HepG2 (cell line): ENCODE results near the gene RASA3. TPM values are rescaled to one million over a fixed set of nuclear protein-coding genes. Genes with fewer than 3 reads are reported as not detected.

Experiments
- ATAC-seq: fragments of 200-7000 bp; cut with Tn5 transposase; 3 replicates; pipeline ENCODE4 v1.9.1; 2020; ENCODE audit warnings: mild to moderate bottlenecking, moderate library complexity
- BruUV-seq: library from RNA; stranded (reverse); fragments of 400-500 nt; replicated peaks from 2 replicates; lab custom pipeline; 2021; lab: Mats Ljungman, UMichigan
- CTCF ChIA-PET: fragments of 300-600 bp; formaldehyde crosslinking; extraction: SDS; loops from one replicate; lab custom pipeline; 2021; ENCODE audit warnings: low total read pairs, inconsistent platforms, low intra/inter-chr PET ratio; lab: Yijun Ruan, JAX
- POLR2A ChIA-PET: fragments of 350-600 bp; sonication (Branson Sonifier 250); formaldehyde crosslinking; loops from one replicate; lab custom pipeline; 2020; ENCODE audit warnings: antibody characterized with exemption, inconsistent platforms; lab: Yijun Ruan, JAX
- DNase-seq: peaks from one replicate; pipeline ENCODE4 v3.0.0-alpha.2; 2015; ENCODE audit warnings: low spot score
- FAIRE-seq: peaks from 3 replicates; lab custom pipeline; 2011; peaks lifted over from hg19 to GRCh38; lab: Jason Lieb, UNC
- H2AFZ ChIP-seq: one replicate; pipeline ENCODE4 v1.6.1; 2011; ENCODE audit warnings: low read length, inconsistent platforms
- H3K27ac ChIP-seq: fragments of 300-600 bp; 3 replicates; pipeline ENCODE4 v1.8.0; 2011; ENCODE audit warnings: mixed run types, mild to moderate bottlenecking, mixed read lengths, low read length, inconsistent platforms; ENCODE audit not compliant: insufficient read depth; ENCODE audit errors: extremely low read length
- H3K27me3 ChIP-seq, 2 experiments: fragments of 200-600 bp in 1 of 2; 2 replicates in 1 of 2; 3 replicates in 1 of 2; pipeline versions ENCODE4 v1.6.0 to v1.8.0; 2011; ENCODE audit warnings: low read length in 2 of 2, mild to moderate bottlenecking in 2 of 2, moderate library complexity in 2 of 2, inconsistent platforms in 1 of 2; ENCODE audit not compliant: insufficient read depth in 2 of 2, control insufficient read depth in 1 of 2
- H3K36me3 ChIP-seq, 2 experiments: fragments of 200-600 bp in 1 of 2; replicated peaks in 1 of 2; 2 replicates in 1 of 2; 3 replicates in 1 of 2; pipeline versions ENCODE4 v1.5.1 to v1.8.0; 2011; ENCODE audit warnings: low read length in 2 of 2, inconsistent platforms in 1 of 2; ENCODE audit not compliant: insufficient read depth in 2 of 2, control insufficient read depth in 1 of 2
- H3K4me1 ChIP-seq: 2 replicates; pipeline ENCODE4 v1.5.1; 2012; ENCODE audit warnings: low read length, inconsistent platforms; ENCODE audit not compliant: insufficient read depth
- H3K4me2 ChIP-seq: 2 replicates; pipeline ENCODE4 v1.6.0; 2011; ENCODE audit warnings: low read depth, low read length, inconsistent platforms
- H3K4me3 ChIP-seq, 3 experiments: fragments of 200-600 bp in 1 of 3; sonication (generic), shearing (Covaris generic) in 1 of 3; replicated peaks in 1 of 3; 2 replicates each; pipeline ENCODE4 v1.5.1; 2011 to 2016; ENCODE audit warnings: low read length in 3 of 3, inconsistent platforms in 2 of 3, low read depth in 2 of 3, mild to moderate bottlenecking in 2 of 3, control low read depth in 1 of 3, mixed read lengths in 1 of 3; ENCODE audit not compliant: insufficient read depth in 1 of 3
- H3K79me2 ChIP-seq: one replicate; pipeline ENCODE4 v1.6.1; 2011; ENCODE audit warnings: low read length, inconsistent platforms; ENCODE audit not compliant: insufficient read depth
- H3K9ac ChIP-seq: 2 replicates; pipeline ENCODE4 v1.6.0; 2011; ENCODE audit warnings: mild to moderate bottlenecking, low read depth, low read length, inconsistent platforms; ENCODE audit not compliant: insufficient read depth
- H3K9me3 ChIP-seq: 2 replicates; pipeline ENCODE4 v1.5.1; 2012; ENCODE audit warnings: mild to moderate bottlenecking, low read length
- H4K20me1 ChIP-seq: 2 replicates; pipeline ENCODE4 v1.6.0; 2011; ENCODE audit warnings: inconsistent platforms, mild to moderate bottlenecking, low read length, moderate library complexity; ENCODE audit not compliant: insufficient read depth
- BCL3 ChIP-seq: sonication (generic); formaldehyde crosslinking; IDR thresholded peaks from 2 replicates; pipeline ENCODE4 v1.5.1; 2020; ENCODE audit warnings: mild to moderate bottlenecking, missing genetic modification reagents, moderate library complexity
- BRD4 ChIP-seq: sonication (generic); formaldehyde crosslinking; IDR thresholded peaks from 2 replicates; pipeline ENCODE4 v1.4.0; 2020; ENCODE audit warnings: missing genetic modification reagents
- CEBPG ChIP-seq: IDR thresholded peaks from 2 replicates; pipeline ENCODE4 v1.6.1; 2016
- FOXC1 ChIP-seq: sonication (generic); formaldehyde crosslinking; IDR thresholded peaks from 2 replicates; pipeline ENCODE4 v1.8.0; 2022; ENCODE audit warnings: mild to moderate bottlenecking, missing genetic modification reagents, borderline replicate concordance
- HMG20B ChIP-seq: conservative IDR thresholded peaks from 2 replicates; pipeline ENCODE4 v1.6.1; 2016; ENCODE audit warnings: missing genetic modification reagents, missing compliant biosample characterization
- HMGXB4 ChIP-seq, 2 experiments: sonication (generic) in 1 of 2; formaldehyde crosslinking in 1 of 2; IDR thresholded peaks; 2 replicates each; pipeline versions ENCODE4 v1.4.0 to v1.6.1; 2018 to 2020; ENCODE audit warnings: missing genetic modification reagents in 2 of 2, borderline replicate concordance in 1 of 2, low read depth in 1 of 2, mild to moderate bottlenecking in 1 of 2, missing biosample characterization in 1 of 2
- PREB ChIP-seq: sonication (generic); formaldehyde crosslinking; IDR thresholded peaks from 2 replicates; pipeline ENCODE4 v1.4.0; 2020; ENCODE audit warnings: missing genetic modification reagents
- ZNF235 ChIP-seq: sonication (generic); formaldehyde crosslinking; IDR thresholded peaks from 2 replicates; pipeline ENCODE4 v1.8.1; 2023; ENCODE audit warnings: mild to moderate bottlenecking, missing genetic modification reagents, borderline replicate concordance
- ZNF263 ChIP-seq: sonication (generic); formaldehyde crosslinking; IDR thresholded peaks from 2 replicates; pipeline ENCODE4 v1.4.0; 2020; ENCODE audit warnings: missing genetic modification reagents
- ZNF292 ChIP-seq: sonication (generic); formaldehyde crosslinking; IDR thresholded peaks from 2 replicates; pipeline ENCODE4 v1.8.1; 2022; ENCODE audit warnings: mild to moderate bottlenecking, low read depth, missing genetic modification reagents, borderline replicate concordance
- ZNF556 ChIP-seq: sonication (generic); formaldehyde crosslinking; IDR thresholded peaks from 2 replicates; pipeline ENCODE4 v1.4.0; 2020; ENCODE audit warnings: mild to moderate bottlenecking, missing genetic modification reagents, borderline replicate concordance
- ZNF672 ChIP-seq: sonication (generic); formaldehyde crosslinking; IDR thresholded peaks from 2 replicates; pipeline ENCODE4 v1.8.1; 2022; ENCODE audit warnings: missing genetic modification reagents
- ZNF687 ChIP-seq: sonication (generic); formaldehyde crosslinking; IDR thresholded peaks from 2 replicates; pipeline ENCODE4 v1.5.1; 2020; ENCODE audit warnings: mild to moderate bottlenecking, missing genetic modification reagents, moderate library complexity
- ZNF703 ChIP-seq: sonication (generic); formaldehyde crosslinking; IDR thresholded peaks from 2 replicates; pipeline ENCODE4 v1.5.1; 2020; ENCODE audit warnings: missing genetic modification reagents, mild to moderate bottlenecking, moderate library complexity, borderline replicate concordance
- ZNF841 ChIP-seq: sonication (generic); formaldehyde crosslinking; IDR thresholded peaks from 2 replicates; pipeline ENCODE4 v1.8.1; 2023; ENCODE audit warnings: missing genetic modification reagents, borderline replicate concordance
- ZSCAN21 ChIP-seq: sonication (generic); formaldehyde crosslinking; IDR thresholded peaks from 2 replicates; pipeline ENCODE4 v1.8.0; 2022; ENCODE audit warnings: mild to moderate bottlenecking, missing genetic modification reagents, moderate library complexity, borderline replicate concordance
- WGBS: methylation state at CpG from one replicate; pipeline ENCODE4 v1.1.6; 2017; ENCODE audit warnings: low lambda C conversion rate; 5-methylcytosine and 5-hydroxymethylcytosine counted together
- in situ Hi-C: cut with HindIII; loops from 2 replicates; pipeline ENCODE4 v1.10.0; 2017; ENCODE audit warnings: low pct_unique_long_range_greater_than_20kb; ENCODE audit not compliant: extremely low pct_ligation_motif_present
- intact Hi-C: fragments of 100-400 bp; cut with micrococcal nuclease; formaldehyde crosslinking; loops from one replicate; pipeline ENCODE4 v1.10.0; 2022; ENCODE audit not compliant: unreplicated experiment
- polyA plus RNA-seq, 8 experiments: library from polyadenylated mRNA; depleted of rRNA in 3 of 8; stranded (reverse) in 7 of 8; unstranded in 1 of 8; fragments of >200 nt; fragmentation: Illumina TruSeq in 4 of 8; extraction: Trizol in 4 of 8; gene quantifications; 2 replicates each; pipeline versions ENCODE4 v1.2.1 to v1.2.3, GENCODE V29; 2011 to 2016; ENCODE audit warnings: low read depth in 4 of 8, missing spikeins in 1 of 8, mixed read lengths in 1 of 8; ENCODE audit not compliant: insufficient read depth in 1 of 8
- total RNA-seq, 5 experiments: library from RNA; depleted of rRNA; stranded (reverse); fragments of >200 nt; fragmentation: Illumina TruSeq; extraction: Trizol; gene quantifications; 2 replicates each; pipeline ENCODE4 v1.2.3, GENCODE V29; 2016; ENCODE audit warnings: low read depth in 1 of 5

RASA3 gene
- total and polyA plus RNA-seq, 2 of the 13 experiments (the other 11 are each of a cell fraction or from before 2014, with no cell fraction given) = 0.05 TPM; not detected in 1

- Histone ChIP-seq H3K4me3 (no peak overlapping the region), H3K4me1 (no peaks in the 10 kb centered on the region), H3K9me3 (peaks cover 16% of the 10 kb centered on the region), H3K79me2 (no peaks in the 10 kb centered on the region), H3K9ac (no peak overlapping the region), H4K20me1 (no peaks in the 10 kb centered on the region), H2AFZ (no peak overlapping the region), H3K27me3 (peaks cover 2 to 39% of the 10 kb centered on the region in 2 experiments; a peak in 4 of 5 replicates), H3K36me3 (no peaks in the 10 kb centered on the region), H3K4me2 (no peak overlapping the region), H3K27ac (no peak overlapping the region)
- POLR2A ChIA-PET = no interaction called here
- intact Hi-C loops = no loop called here
- DNase-seq (no peak), FAIRE-seq (no peak), ATAC-seq (no peak)
- in situ Hi-C loops = no loop called here
- 6% methylated on average over 7 of the region's 12 CpGs for WGBS
- CTCF ChIA-PET = no interaction called here
- no TSS peak for BruUV-seq
- TF ChIP-seq ZNF841 (CRISPR knock-in tag) (no peak), ZNF672 (CRISPR knock-in tag) (no peak), ZNF687 (CRISPR knock-in tag) (no peak), PREB (no peak), ZNF292 (CRISPR knock-in tag) (no peak), BRD4 (CRISPR knock-in tag) (no peak), ZNF556 (CRISPR knock-in tag) (no peak), CEBPG (CRISPR knock-in tag) (no peak), BCL3 (CRISPR knock-in tag) (no peak), HMGXB4 (CRISPR knock-in tag; IDR thresholded peaks at IDR 0.05; ENCODE audit: borderline replicate concordance in 1 of 2, low read depth in 1 of 2) (no peak), ZNF235 (CRISPR knock-in tag) (no peak), ZSCAN21 (CRISPR knock-in tag) (no peak), ZNF263 (CRISPR knock-in tag) (no peak), ZNF703 (CRISPR knock-in tag) (no peak), FOXC1 (CRISPR knock-in tag) (no peak), HMG20B (CRISPR knock-in tag) (no peak)
Observed at GRCh38 chr13:114177245-114178010, 45.0 kb upstream of the RASA3 start.
